Ishikawa (cell line): ENCODE data around the gene XXYLT1.

Experiments
- TCF12 ChIP-seq: IDR thresholded peaks from 2 replicates; pipeline ENCODE4 v1.6.1; 2012; ENCODE audit warnings: low read depth
- TF ChIP-seq, protein P1 (sequence below): IDR thresholded peaks from 2 replicates; pipeline ENCODE4 v1.6.1; 2012

DNA sequence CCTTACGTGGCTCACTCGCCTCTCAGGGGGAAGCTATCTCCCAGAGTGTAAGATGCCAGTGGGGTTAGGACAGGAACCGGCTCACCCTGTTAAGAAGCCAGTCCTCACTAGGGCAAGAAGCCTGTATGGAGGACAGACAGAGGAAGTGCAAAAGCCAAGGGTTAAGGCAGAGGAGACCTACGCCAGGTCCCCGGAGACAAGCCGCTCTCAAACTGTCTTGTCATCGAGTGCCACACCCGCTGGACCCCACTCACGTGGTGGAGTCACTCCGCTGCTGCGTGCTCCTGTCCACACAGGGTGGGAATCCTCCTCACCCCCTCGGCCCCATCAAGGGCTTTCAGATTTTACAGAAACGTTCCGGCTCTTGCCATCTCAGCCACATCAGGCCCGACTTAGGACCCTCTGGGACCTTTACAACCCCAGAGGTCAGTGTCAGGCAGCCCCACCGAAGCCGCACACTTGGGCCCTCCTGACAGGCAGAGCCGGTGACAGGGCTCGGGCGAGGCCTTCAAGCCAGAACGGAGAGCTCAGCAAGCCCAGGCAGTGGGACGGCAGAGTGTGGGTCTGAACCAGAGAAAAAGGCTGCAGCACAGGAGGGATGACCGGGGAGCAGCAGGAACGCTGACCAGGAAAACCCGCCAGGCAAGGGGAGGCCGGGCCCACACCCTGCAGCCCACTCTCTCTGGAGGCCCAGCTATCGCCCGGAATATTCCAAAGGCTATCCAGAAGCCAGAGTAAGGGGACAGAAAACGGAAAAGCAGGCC lies 61.7 kb downstream of the XXYLT1 start:
- no peak for TF ChIP-seq TCF12
- TF ChIP-seq, protein P1, sequence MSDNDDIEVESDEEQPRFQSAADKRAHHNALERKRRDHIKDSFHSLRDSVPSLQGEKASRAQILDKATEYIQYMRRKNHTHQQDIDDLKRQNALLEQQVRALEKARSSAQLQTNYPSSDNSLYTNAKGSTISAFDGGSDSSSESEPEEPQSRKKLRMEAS = no peak
